Measurements from ENCODE around the gene DEFB116.
"Not testable (repeated sequence)": the region's sequence is repeated elsewhere in the genome, so short reads cannot be mapped to it uniquely, and the experiment has no call there.

DEFB116 gene

GRCh38 chr20:31308535-31309162, at the start of gene DEFB116:
TSS of gene DEFB116 (minus strand) at chr20:31308585. CDS start at chr20:31308585, 0 bp downstream.
- no peak for DNase-seq

- no peak for DNase-seq
Measured at GRCh38 chr20:31355981-31356380, 47.6 kb upstream of the DEFB116 start.

GRCh38 chr20:31341470-31341869, 33.1 kb upstream of the DEFB116 start:
- DNase-seq, result no peak

GRCh38 chr20:31330893-31331292, 22.5 kb upstream of the DEFB116 start:
- DNase-seq, result no peak

- DNase-seq, result no peak
Measured at GRCh38 chr20:31322504-31322903, 14.1 kb upstream of the DEFB116 start.

GRCh38 chr20:31284964-31285363, 23.4 kb downstream of the DEFB116 start:
- not testable (repeated sequence) for DNase-seq

- no peak for DNase-seq
Measured at GRCh38 chr20:31278178-31278577, 30.2 kb downstream of the DEFB116 start.

GRCh38 chr20:31274441-31274840, 33.9 kb downstream of the DEFB116 start:
- DNase-seq, result no peak

GRCh38 chr20:31260326-31260932, 48.0 kb downstream of the DEFB116 start:
- no peak for DNase-seq

- DNase-seq, result no peak
Measured at GRCh38 chr20:31257364-31257763, 51.0 kb downstream of the DEFB116 start, which contains the start of gene DEFB115. TSS of gene DEFB115 (plus strand) at chr20:31257664. CDS start at chr20:31257664, 0 bp downstream.

GRCh38 chr20:31256959-31257358, 51.4 kb downstream of the DEFB116 start:
- no peak for DNase-seq

All from cerebellar nuclear complex (tissue), 1 donor.